ENCODE results near the gene NPLOC4.
"Not testable (repeated sequence)": the region's sequence is repeated elsewhere in the genome, so short reads cannot be mapped to it uniquely, and the experiment has no call there.

The NPLOC4 gene

DNA sequence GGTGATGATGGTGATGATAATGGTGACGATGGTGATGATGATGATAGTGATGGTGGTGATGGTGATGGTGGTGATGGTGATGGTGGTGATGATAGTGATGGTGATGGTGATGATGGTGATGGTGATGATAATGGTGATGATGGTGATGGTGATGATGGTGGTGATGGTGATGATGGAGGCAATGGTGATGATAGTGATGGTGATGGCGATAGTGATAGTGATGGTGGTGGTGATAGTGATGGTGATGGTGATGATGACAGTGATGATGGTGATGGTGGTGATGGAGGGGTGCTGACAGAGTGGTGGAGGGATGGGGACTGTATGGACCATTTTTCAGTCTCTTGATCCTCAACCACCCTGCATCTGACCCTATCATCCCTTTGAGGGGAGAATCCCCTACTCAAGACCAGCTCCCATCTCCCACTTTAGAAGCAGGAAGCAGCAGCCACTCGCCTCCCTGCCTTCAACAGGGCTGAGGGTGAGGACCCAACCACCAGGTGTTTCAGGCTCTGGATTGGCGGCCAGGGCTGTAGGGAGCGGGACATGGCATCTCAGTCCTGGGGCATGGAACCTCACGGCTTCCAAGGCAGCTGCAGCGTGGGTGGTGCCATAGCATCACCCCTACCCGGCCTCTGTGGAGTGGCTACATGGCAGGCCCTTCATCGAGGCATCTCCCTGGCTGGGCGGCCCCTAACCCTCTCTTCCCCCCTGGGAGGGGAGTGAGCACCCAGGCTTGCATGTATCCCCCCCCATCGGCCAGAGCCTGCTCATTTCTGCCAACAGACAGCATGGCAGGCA, 104.2 kb downstream of the NPLOC4 start:
- in situ Hi-C loops (cut with MboI; ENCODE audit: low sequenced_read_pairs, unreplicated experiment) = no loop called here
- TF ChIP-seq, protein P1, sequence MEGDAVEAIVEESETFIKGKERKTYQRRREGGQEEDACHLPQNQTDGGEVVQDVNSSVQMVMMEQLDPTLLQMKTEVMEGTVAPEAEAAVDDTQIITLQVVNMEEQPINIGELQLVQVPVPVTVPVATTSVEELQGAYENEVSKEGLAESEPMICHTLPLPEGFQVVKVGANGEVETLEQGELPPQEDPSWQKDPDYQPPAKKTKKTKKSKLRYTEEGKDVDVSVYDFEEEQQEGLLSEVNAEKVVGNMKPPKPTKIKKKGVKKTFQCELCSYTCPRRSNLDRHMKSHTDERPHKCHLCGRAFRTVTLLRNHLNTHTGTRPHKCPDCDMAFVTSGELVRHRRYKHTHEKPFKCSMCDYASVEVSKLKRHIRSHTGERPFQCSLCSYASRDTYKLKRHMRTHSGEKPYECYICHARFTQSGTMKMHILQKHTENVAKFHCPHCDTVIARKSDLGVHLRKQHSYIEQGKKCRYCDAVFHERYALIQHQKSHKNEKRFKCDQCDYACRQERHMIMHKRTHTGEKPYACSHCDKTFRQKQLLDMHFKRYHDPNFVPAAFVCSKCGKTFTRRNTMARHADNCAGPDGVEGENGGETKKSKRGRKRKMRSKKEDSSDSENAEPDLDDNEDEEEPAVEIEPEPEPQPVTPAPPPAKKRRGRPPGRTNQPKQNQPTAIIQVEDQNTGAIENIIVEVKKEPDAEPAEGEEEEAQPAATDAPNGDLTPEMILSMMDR (IDR thresholded peaks at IDR 0.05; ENCODE audit: borderline replicate concordance, control extremely low read depth, extremely low read depth, insufficient read depth, missing control alignments) = no peak
- no peak for DNase-seq (ENCODE audit: low spot score)

DNA sequence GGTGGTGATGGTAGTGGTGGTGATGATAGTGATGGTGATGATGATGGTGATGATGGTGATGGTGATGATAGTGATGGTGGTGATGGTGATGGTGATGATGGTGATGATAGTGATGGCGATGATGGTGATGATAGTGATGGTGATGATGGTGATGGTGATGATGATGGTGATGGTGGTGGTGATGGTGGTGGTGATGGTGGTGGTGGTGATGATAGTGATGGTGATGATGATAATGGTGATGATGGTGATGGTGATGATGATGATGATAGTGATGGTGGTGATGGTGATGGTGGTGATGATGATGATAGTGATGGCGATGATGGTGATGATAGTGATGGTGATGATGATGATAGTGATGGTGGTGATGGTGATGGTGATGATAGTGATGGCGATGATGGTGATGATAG, 104.9 kb downstream of the NPLOC4 start:
- in situ Hi-C loops (cut with MboI; ENCODE audit: low sequenced_read_pairs, unreplicated experiment); DNase-seq (ENCODE audit: low spot score): not testable (repeated sequence)

DNA sequence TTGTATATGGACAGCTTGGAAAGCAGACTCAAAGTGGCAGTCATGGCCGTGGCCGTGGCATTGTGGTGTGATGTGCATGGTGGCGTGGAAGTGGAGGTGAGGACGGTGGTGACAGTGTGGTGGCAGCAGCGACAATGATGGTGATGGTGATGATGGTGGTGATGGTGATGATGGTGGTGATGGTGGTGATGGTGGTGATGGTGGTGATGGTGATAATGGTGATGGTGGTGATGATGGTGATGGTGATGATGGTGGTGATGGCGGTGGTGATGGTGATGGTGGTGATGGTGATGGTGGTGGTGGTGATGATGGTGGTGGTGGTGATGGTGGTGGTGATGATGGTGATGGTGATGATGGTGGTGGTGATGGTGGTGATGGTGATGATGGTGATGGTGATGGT, 105.9 kb downstream of the NPLOC4 start:
- DNase-seq (ENCODE audit: low spot score); in situ Hi-C loops (cut with MboI; ENCODE audit: low sequenced_read_pairs, unreplicated experiment): not testable (repeated sequence)

DNA sequence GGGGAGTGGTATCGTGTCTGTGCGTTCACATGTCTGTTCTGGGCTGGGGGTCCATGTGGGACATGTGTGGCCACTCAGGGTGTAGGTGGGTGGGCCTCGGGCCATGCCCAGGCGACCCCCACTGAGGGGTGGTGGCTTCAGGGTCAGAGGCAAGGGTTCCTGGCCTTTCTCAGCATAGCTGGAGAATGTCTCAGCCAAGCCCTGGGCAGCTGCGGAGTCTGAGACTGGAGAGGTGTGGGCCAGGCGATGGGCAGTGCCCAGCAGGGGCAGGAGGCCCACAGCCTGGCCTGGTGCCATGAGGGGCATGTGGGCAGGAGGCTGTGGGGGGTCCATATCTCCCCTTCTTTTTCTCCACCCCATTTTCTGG, 107.5 kb downstream of the NPLOC4 start:
- no peak for DNase-seq (ENCODE audit: low spot score)
- TF ChIP-seq, protein P1 (IDR thresholded peaks at IDR 0.05; ENCODE audit: borderline replicate concordance, control extremely low read depth, extremely low read depth, insufficient read depth, missing control alignments) = no peak
- in situ Hi-C loops (cut with MboI; ENCODE audit: low sequenced_read_pairs, unreplicated experiment) = no loop called here

DNA sequence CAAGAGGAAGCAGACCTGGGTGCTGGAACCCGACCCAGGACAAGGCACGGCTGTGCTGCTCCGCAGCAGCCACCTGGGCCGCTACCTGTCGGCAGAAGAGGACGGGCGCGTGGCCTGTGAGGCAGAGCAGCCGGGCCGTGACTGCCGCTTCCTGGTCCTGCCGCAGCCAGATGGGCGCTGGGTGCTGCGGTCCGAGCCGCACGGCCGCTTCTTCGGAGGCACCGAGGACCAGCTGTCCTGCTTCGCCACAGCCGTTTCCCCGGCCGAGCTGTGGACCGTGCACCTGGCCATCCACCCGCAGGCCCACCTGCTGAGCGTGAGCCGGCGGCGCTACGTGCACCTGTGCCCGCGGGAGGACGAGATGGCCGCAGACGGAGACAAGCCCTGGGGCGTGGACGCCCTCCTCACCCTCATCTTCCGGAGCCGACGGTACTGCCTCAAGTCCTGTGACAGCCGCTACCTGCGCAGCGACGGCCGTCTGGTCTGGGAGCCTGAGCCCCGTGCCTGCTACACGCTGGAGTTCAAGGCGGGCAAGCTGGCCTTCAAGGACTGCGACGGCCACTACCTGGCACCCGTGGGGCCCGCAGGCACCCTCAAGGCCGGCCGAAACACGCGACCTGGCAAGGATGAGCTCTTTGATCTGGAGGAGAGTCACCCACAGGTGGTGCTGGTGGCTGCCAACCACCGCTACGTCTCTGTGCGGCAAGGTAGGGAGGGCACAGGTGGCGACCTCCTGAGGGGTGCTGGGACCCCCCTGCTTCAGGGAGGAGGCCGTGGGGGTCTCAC, 108.1 kb downstream of the NPLOC4 start:
- no peak for DNase-seq (ENCODE audit: low spot score)
- in situ Hi-C loops (cut with MboI; ENCODE audit: low sequenced_read_pairs, unreplicated experiment) = no loop called here
- TF ChIP-seq, protein P1 (IDR thresholded peaks at IDR 0.05; ENCODE audit: borderline replicate concordance, control extremely low read depth, extremely low read depth, insufficient read depth, missing control alignments) = no peak

DNA sequence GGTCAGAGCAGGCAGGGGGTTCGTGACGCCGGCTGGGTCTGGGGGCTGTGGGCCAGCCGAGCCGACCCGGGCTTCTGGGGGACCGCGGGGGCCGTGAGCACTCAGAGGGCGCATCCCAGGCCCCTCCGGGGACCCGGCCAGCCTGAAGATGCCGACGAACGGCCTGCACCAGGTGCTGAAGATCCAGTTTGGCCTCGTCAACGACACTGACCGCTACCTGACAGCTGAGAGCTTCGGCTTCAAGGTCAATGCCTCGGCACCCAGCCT, 108.6 kb downstream of the NPLOC4 start:
- DNase-seq (ENCODE audit: low spot score) = no peak
- TF ChIP-seq, protein P1 (IDR thresholded peaks at IDR 0.05; ENCODE audit: borderline replicate concordance, control extremely low read depth, extremely low read depth, insufficient read depth, missing control alignments) = no peak
- in situ Hi-C loops (cut with MboI; ENCODE audit: low sequenced_read_pairs, unreplicated experiment) = no loop called here

DNA sequence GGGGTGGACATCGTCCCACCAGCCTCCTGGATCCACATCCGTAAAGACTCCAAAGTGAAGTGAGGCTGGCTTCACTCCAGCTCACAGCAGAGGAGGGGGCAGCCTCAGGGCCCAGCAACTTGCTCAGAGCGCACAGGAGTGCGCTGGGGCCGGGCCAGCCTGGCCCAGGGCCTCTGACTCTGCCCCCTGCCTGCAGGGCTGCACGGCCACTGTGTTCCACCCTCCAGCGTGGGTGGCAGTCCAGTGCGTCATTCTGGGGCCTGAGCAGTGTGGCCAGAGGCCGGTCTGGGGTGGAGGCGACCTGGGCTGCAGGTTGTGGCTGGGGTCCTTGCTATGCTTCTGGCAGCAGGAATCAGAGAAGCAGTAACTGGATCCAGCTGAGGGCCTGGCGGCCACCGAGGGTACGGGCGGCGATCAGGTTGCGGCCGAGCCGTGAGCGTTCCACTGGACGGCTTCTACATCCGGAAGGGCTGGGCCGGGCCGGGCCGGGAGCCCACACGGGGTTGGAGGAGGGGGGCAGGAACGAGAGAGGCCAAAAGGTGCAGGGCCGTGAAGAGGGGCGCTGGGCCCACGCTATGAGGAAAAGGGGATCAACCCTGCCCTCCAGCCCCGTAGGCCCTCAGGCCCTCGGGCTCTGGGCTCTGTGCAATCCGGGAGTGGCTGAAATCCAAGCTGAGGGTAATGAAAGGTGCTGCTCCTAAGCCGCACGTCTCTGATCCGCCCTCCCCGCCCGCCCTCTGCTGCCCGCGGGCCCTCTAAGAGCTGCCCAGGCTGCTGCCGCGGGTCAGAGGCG, 109.1 kb downstream of the NPLOC4 start, which contains the start of gene FSCN2:
Gene FSCN2, plus strand, starts transcription at position 787 of the 793 bp plus-strand sequence. CDS start 155 bp downstream, outside the sequence.
- no peak for DNase-seq (ENCODE audit: low spot score)
- in situ Hi-C loops (cut with MboI; ENCODE audit: low sequenced_read_pairs, unreplicated experiment) = no loop called here
- TF ChIP-seq, protein P1 (IDR thresholded peaks at IDR 0.05; ENCODE audit: borderline replicate concordance, control extremely low read depth, extremely low read depth, insufficient read depth, missing control alignments) = no peak
